NCI-H2107 treated with DMSO at 0.1 percent for 48 hours (cell line): ENCODE measurements around the gene COQ6.
"Not testable (repeated sequence)": the region's sequence is repeated elsewhere in the genome, so short reads cannot be mapped to it uniquely, and the experiment has no call there.

ENCODE experiments used
- DNase-seq: peaks from one replicate; lab custom pipeline; 2025; ENCODE audit not compliant: unreplicated experiment; lab: John Stamatoyannopoulos, UW

The COQ6 gene

GRCh38 chr14:73949752-73950734, at the start of gene COQ6, which contains the start of gene FAM161B:
TSS of gene COQ6 (plus strand) at chr14:73950302. CDS start at chr14:73950333, 31 bp downstream.
TSS of gene FAM161B (minus strand) at chr14:73950094. CDS start at chr14:73950026, 68 bp downstream.
- DNase-seq: peak; percentile 98

DNA sequence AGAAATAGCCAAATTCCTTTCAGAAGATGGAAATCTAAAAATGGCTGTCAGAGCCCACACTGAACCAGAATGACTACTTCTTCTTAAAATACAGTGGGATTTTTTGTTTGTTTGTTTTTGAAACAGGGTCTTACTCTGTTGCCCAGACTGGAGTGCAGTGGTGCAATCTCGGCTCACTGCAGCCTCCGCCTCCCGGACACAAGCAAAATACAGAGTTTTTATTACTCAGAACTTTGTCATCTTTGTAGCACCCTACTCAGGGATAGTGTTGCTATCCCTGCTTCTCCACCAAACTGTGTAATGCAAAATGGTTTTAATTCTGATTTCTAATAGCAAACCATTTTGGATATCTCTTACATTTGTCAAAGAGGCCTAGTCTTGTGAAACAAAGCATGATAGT, 47.1 kb upstream of the COQ6 start:
- DNase-seq: no peak

- no peak for DNase-seq
These were observed 40.4 kb upstream of the COQ6 start for GRCh38 chr14:73909681-73910080.

DNA sequence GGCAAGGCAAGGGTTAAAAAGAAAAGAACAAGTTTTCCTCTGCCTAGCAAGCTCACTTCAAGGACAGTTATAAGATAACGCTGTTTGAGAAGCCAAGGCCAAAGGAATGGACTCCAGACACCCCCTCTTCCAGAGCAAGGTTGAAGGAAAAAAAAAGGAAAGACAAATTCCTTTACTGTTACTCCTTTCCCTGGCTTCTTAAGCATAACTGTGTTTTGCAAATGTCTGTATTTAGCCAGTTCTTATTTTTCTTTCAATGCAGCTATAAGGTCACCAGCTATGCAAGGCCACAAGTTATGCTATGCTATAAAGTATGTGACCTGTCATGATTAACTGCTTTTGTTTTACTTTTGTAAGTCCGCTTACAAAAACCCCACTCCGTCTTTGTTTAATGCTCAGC, 36.8 kb upstream of the COQ6 start:
- DNase-seq: no peak

DNA sequence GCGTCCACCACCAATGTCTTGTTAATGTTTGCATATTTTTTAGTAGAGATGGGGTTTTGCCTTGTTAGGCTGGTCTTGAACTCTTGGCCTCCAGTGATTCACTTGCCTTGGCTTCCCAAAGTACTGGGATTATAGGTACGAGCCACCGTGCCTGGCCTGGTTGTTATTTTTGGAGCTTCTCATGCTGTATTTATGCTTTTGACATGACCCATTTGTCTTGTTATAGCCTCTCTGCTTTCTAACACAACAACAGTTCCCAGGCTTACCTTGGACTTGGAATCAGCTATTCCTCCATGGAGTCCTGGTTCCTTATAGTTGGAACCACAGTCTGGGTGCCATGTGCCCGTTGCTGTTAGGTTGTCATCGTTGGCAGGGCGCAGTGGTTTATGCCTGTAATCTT, 33.8 kb upstream of the COQ6 start:
- DNase-seq: no peak

- DNase-seq: not testable (repeated sequence)
These were observed 30.6 kb upstream of the COQ6 start for GRCh38 chr14:73919457-73919856.

- DNase-seq: no peak
These were observed 25.8 kb upstream of the COQ6 start for GRCh38 chr14:73924337-73924736.

DNA sequence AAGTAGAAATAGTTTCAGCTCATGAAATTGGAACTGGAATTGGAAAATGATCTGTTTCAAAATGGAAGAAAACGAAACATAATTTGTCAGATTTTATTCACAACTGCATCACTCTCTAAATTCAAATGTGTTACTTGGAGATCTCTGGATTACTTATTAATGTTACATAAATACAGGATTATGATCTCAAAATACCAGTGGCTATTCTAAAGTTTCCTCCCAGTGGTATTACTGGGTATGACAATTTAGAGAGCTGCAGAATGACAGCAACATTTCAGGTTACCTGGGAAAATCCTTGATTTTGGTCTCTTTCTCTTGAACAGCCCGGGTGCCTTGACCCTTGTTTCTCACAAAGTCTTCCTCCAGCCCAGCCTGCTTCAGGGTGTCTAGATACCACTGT, 14.4 kb upstream of the COQ6 start:
- DNase-seq: no peak

- no peak for DNase-seq
These were observed 13.6 kb upstream of the COQ6 start for GRCh38 chr14:73936548-73936947.

GRCh38 chr14:73937012-73937411, 13.1 kb upstream of the COQ6 start:
- no peak for DNase-seq

GRCh38 chr14:73942180-73942579, 7.9 kb upstream of the COQ6 start:
- no peak for DNase-seq

DNA sequence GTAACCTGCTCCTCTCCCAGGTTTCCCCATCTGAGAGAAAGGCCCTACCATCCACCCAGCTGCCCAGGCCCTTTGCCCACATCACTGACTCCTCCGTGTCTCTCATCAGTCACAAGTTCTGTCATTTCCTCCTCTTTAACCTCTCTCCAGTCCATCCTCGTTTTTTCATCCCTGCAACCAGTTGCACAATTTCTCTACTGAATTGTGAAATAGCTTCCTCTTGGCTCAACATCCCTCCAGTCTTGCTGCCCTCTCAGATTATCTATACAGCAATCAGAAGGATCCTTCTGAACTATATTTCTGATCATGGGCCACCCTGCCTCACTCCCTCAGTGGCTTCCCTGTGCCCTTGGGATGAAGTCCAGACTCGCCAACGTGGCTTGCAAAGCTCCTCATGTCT, 7.0 kb upstream of the COQ6 start:
- no peak for DNase-seq

GRCh38 chr14:73944432-73945158, 5.5 kb upstream of the COQ6 start:
- no peak for DNase-seq

DNA sequence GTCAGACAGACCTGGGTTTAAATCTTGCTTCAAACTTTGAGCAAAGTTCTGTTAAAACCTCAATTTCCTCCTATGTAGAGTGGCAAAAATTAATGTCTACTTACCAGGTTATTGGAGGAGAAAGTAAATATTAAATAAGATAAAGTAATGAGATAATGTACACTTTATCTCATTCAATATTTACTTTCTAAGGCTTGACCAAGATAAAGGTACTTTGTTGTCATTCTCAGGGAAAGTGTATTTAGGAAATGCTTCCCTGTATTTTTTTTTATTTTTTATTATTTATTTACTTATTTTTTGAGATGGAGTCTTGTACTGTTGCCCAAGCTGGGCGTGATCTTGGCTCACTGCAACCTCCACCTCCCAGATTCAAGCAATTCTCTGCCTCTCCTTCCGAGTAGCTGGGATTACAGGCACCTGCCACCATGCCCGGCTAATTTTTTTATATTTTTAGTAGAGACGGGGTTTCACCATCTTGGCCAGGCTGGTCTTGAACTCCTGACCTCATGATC, 4.9 kb upstream of the COQ6 start:
- DNase-seq: no peak

DNA sequence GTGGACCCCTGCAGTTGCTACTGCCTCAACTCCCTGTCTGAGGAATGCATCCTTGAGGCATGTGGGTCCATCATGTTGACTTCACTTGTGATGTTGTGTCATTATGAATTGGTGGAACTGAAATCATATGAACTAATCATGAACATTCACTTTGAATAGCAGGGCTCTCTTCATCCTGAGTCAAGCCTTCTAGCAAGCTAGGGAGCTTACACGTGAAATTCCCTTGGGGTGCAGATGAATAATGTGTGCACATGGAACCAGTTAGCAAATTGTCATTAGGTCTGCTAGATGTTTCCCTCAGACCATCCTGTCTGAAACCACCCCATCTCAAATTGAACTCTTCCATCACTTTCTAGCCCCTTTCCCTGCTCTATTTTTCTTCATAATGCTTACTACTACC, 3.6 kb downstream of the COQ6 start:
- no peak for DNase-seq

- DNase-seq: no peak
These were observed 5.6 kb downstream of the COQ6 start for GRCh38 chr14:73955674-73956073.

GRCh38 chr14:73958591-73958990, 8.5 kb downstream of the COQ6 start:
- DNase-seq: no peak

DNA sequence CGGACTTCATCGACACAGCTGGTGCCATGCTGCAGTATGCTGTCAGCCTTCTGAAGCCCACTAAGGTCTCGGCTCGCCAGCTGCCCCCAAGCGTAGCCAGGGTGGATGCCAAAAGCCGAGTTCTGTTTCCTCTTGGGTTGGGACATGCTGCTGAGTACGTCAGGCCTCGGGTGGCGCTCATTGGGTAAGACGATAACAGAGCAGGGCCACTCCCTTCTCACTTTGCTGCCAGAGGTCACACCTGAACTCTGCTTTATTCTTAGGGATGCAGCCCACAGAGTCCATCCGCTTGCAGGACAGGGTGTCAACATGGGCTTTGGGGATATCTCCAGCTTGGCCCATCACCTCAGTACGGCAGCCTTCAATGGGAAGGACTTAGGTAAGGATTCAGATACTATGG, 11.1 kb downstream of the COQ6 start:
- DNase-seq: no peak

- no peak for DNase-seq
These were observed 15.1 kb downstream of the COQ6 start for GRCh38 chr14:73965216-73965615.

- no peak for DNase-seq
These were observed 18.8 kb downstream of the COQ6 start for GRCh38 chr14:73968885-73969284.

DNA sequence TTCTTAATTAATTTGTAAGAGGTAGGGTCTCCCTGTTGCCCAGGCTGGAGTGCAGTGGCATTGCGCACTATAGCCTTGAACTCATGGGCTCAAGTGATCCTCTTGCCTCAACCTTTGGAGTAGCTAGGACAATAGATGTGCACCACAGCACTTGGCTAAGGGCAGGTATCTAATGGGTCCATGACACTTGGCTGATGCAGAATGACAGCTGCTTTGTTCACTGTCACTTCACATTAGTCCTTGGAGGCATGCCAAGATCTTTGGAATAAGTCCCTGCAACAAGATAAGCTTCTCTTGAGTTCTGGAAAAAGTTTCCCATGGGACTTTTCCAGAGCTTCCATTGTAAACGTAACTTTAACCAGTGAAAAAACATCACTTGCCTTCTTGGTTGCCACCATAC, 23.4 kb downstream of the COQ6 start:
- peak; percentile 34 for DNase-seq

GRCh38 chr14:73976125-73976524, 26.0 kb downstream of the COQ6 start:
- no peak for DNase-seq
